Stimulated activated CD4-positive, alpha-beta T cell treated with anti-CD3 and anti-CD28 coated beads, TNF-alpha, amount 100 ng/mL, for 4 hours (primary cell): Measurements from ENCODE around the gene TM4SF1.

Experiments used
- DNase-seq, 3 experiments: peaks; one replicate each; pipeline ENCODE4 v3.0.0-alpha.2; 2020; ENCODE audit warnings: low read depth in 3 of 3

Gene TM4SF1

GRCh38 chr3:149377408-149378364, at the start of gene TM4SF1:
Gene TM4SF1, minus strand, starts transcription at chr3:149377649. Its CDS starts 102 bp downstream, at chr3:149377547.
- DNase-seq: no peak

GRCh38 chr3:149426325-149426724, 48.9 kb upstream of the TM4SF1 start:
- DNase-seq: no peak

- DNase-seq: no peak
Observed at GRCh38 chr3:149424918-149425317, 47.5 kb upstream of the TM4SF1 start.

- DNase-seq: no peak
Observed at GRCh38 chr3:149421764-149422163, 44.3 kb upstream of the TM4SF1 start.

- DNase-seq: no peak
Observed at GRCh38 chr3:149419816-149420215, 42.4 kb upstream of the TM4SF1 start.

GRCh38 chr3:149417727-149418126, 40.3 kb upstream of the TM4SF1 start:
- DNase-seq: no peak

- no peak for DNase-seq
Observed at GRCh38 chr3:149417174-149417573, 39.7 kb upstream of the TM4SF1 start.

- no peak for DNase-seq
Observed at GRCh38 chr3:149415484-149415883, 38.0 kb upstream of the TM4SF1 start.

- DNase-seq: no peak
Observed at GRCh38 chr3:149414557-149415231, 37.2 kb upstream of the TM4SF1 start.

- DNase-seq: no peak
Observed at GRCh38 chr3:149411583-149411982, 34.1 kb upstream of the TM4SF1 start.

GRCh38 chr3:149409351-149409750, 31.9 kb upstream of the TM4SF1 start:
- no peak for DNase-seq

GRCh38 chr3:149407898-149408297, 30.4 kb upstream of the TM4SF1 start:
- no peak for DNase-seq

GRCh38 chr3:149406244-149406752, 28.8 kb upstream of the TM4SF1 start:
- no peak for DNase-seq

GRCh38 chr3:149403443-149403842, 26.0 kb upstream of the TM4SF1 start:
- no peak for DNase-seq

- DNase-seq: no peak
Observed at GRCh38 chr3:149402481-149402880, 25.0 kb upstream of the TM4SF1 start.

- no peak for DNase-seq
Observed at GRCh38 chr3:149401926-149402310, 24.5 kb upstream of the TM4SF1 start.

- no peak for DNase-seq
Observed at GRCh38 chr3:149401212-149401925, 23.9 kb upstream of the TM4SF1 start.

- DNase-seq: no peak
Observed at GRCh38 chr3:149400645-149401044, 23.2 kb upstream of the TM4SF1 start.

- no peak for DNase-seq
Observed at GRCh38 chr3:149398296-149398695, 20.8 kb upstream of the TM4SF1 start.

- DNase-seq: no peak
Observed at GRCh38 chr3:149397528-149397927, 20.1 kb upstream of the TM4SF1 start.

- DNase-seq: no peak
Observed at GRCh38 chr3:149396476-149396875, 19.0 kb upstream of the TM4SF1 start.
